Activated CD4-positive, alpha-beta T cell treated with anti-CD3 and anti-CD28 coated beads, Interleukin-2, amount 50 U/mL, for 1 hour (primary cell): Measurements from ENCODE around the gene KCND2.

ENCODE experiments used
- DNase-seq: peaks from one replicate; pipeline ENCODE4 v3.0.0-alpha.2; 2020

The KCND2 gene

GRCh38 chr7:120311028-120311788 lies 38.2 kb downstream of the KCND2 start:
- DNase-seq: no peak

GRCh38 chr7:120320218-120320961 lies 47.4 kb downstream of the KCND2 start:
- DNase-seq: no peak

- no peak for DNase-seq
Observed at GRCh38 chr7:120327054-120327453, 54.1 kb downstream of the KCND2 start.

- no peak for DNase-seq
Observed at GRCh38 chr7:120332433-120332832, 59.5 kb downstream of the KCND2 start.

GRCh38 chr7:120334475-120334874 lies 61.5 kb downstream of the KCND2 start:
- no peak for DNase-seq

GRCh38 chr7:120337308-120337907 lies 64.4 kb downstream of the KCND2 start:
- DNase-seq: no peak

GRCh38 chr7:120344276-120344675 lies 71.3 kb downstream of the KCND2 start:
- DNase-seq: no peak

- DNase-seq: no peak
Observed at GRCh38 chr7:120353171-120353570, 80.2 kb downstream of the KCND2 start.

- no peak for DNase-seq
Observed at GRCh38 chr7:120360918-120361317, 87.9 kb downstream of the KCND2 start.

GRCh38 chr7:120363414-120363813 lies 90.4 kb downstream of the KCND2 start:
- DNase-seq: no peak

GRCh38 chr7:120370954-120371353 lies 98.0 kb downstream of the KCND2 start:
- DNase-seq: no peak

GRCh38 chr7:120373174-120373573 lies 100.2 kb downstream of the KCND2 start:
- DNase-seq: no peak

- no peak for DNase-seq
Observed at GRCh38 chr7:120394595-120394994, 121.6 kb downstream of the KCND2 start.

GRCh38 chr7:120395526-120396019 lies 122.6 kb downstream of the KCND2 start:
- DNase-seq: no peak

- no peak for DNase-seq
Observed at GRCh38 chr7:120398284-120399000, 125.5 kb downstream of the KCND2 start.

- no peak for DNase-seq
Observed at GRCh38 chr7:120400806-120401455, 128.0 kb downstream of the KCND2 start.

GRCh38 chr7:120402079-120402767 lies 129.2 kb downstream of the KCND2 start:
- no peak for DNase-seq

GRCh38 chr7:120402801-120403200 lies 129.8 kb downstream of the KCND2 start:
- DNase-seq: no peak

GRCh38 chr7:120404042-120404441 lies 131.1 kb downstream of the KCND2 start:
- no peak for DNase-seq

GRCh38 chr7:120405652-120406051 lies 132.7 kb downstream of the KCND2 start:
- no peak for DNase-seq

- DNase-seq: no peak
Observed at GRCh38 chr7:120407010-120407409, 134.0 kb downstream of the KCND2 start.
